Panc1 (cell line): Measurements from ENCODE around the gene HOXA10. TPM values are rescaled to one million over a fixed set of nuclear protein-coding genes. Genes with fewer than 3 reads are reported as not detected.

Experiments used
- ATAC-seq: fragments of 200-7000 bp; cut with Tn5 transposase; 2 replicates; pipeline ENCODE4 v1.9.1; 2020; ENCODE audit warnings: mild to moderate bottlenecking, moderate library complexity
- BruUV-seq: library from RNA; stranded (reverse); fragments of 400-500 nt; replicated peaks from 2 replicates; lab custom pipeline; 2021; lab: Mats Ljungman, UMichigan
- CTCF ChIA-PET: fragments of 300-600 bp; sonication (Branson Sonifier 250); formaldehyde crosslinking; loops from one replicate; lab custom pipeline; 2022; ENCODE audit warnings: antibody characterized with exemption; lab: Charles Lee
- POLR2A ChIA-PET: fragments of 300-600 bp; sonication (Branson Sonifier 250); formaldehyde crosslinking; loops from one replicate; lab custom pipeline; 2022; ENCODE audit warnings: antibody characterized with exemption; lab: Charles Lee
- DNase-seq: peaks from one replicate; pipeline ENCODE4 v3.0.0-alpha.2; 2010; ENCODE audit warnings: low read depth, low spot score
- H3K27ac ChIP-seq: 2 replicates; pipeline ENCODE4 v1.5.1; 2011; ENCODE audit warnings: mild to moderate bottlenecking, low read length, inconsistent platforms
- H3K27me3 ChIP-seq: fragments of 200-500 bp; sonication (Bioruptor generic); 2 replicates; pipeline ENCODE4 v1.6.0; 2014; ENCODE audit warnings: low read length, inconsistent platforms; ENCODE audit not compliant: control insufficient read depth, insufficient read depth
- H3K36me3 ChIP-seq: fragments of 200-500 bp; sonication (Bioruptor generic); 2 replicates; pipeline ENCODE4 v1.5.1; 2014; ENCODE audit warnings: inconsistent platforms, mild to moderate bottlenecking, low read length, moderate library complexity; ENCODE audit not compliant: control insufficient read depth, insufficient read depth
- H3K4me1 ChIP-seq: 2 replicates; pipeline ENCODE4 v1.5.1; 2011; ENCODE audit warnings: inconsistent platforms, mild to moderate bottlenecking, low read length, moderate library complexity; ENCODE audit not compliant: control insufficient read depth, insufficient read depth
- H3K4me3 ChIP-seq, 2 experiments: 2 replicates each; pipeline ENCODE4 v1.5.1; 2011 to 2012; ENCODE audit warnings: low read depth in 2 of 2, low read length in 2 of 2, mild to moderate bottlenecking in 2 of 2, inconsistent platforms in 1 of 2, moderate library complexity in 1 of 2
- H3K9me3 ChIP-seq: fragments of 200-500 bp; sonication (Bioruptor generic); 2 replicates; pipeline ENCODE4 v1.5.1; 2014; ENCODE audit warnings: low read depth, mild to moderate bottlenecking, inconsistent platforms, low read length, moderate library complexity; ENCODE audit not compliant: control insufficient read depth, insufficient read depth
- POLR2AphosphoS5 ChIP-seq: IDR thresholded peaks from 2 replicates; pipeline ENCODE4 v1.6.1; 2012; ENCODE audit warnings: mild to moderate bottlenecking, low read depth, low read length, moderate library complexity
- SIN3A ChIP-seq: IDR thresholded peaks from 2 replicates; pipeline ENCODE4 v1.6.1; 2012; ENCODE audit warnings: low read depth, mild to moderate bottlenecking, low read length, moderate library complexity, borderline replicate concordance; ENCODE audit not compliant: insufficient read depth
- TCF7L2 ChIP-seq: IDR thresholded peaks from 2 replicates; pipeline ENCODE4 v1.6.1; 2011; ENCODE audit warnings: mild to moderate bottlenecking, low read depth, low read length, inconsistent platforms
- in situ Hi-C: cut with HindIII; loops from 2 replicates; pipeline ENCODE4 v1.10.0; 2016; ENCODE audit warnings: low sequenced_read_pairs, low pct_unique_long_range_greater_than_20kb
- intact Hi-C: fragments of 100-400 bp; cut with micrococcal nuclease; formaldehyde crosslinking; loops from one replicate; pipeline ENCODE4 v1.10.0; 2022; ENCODE audit not compliant: unreplicated experiment
- total RNA-seq: library from RNA; stranded (reverse); gene quantifications from one replicate; pipeline ENCODE4 v1.2.1, GENCODE V29; 2021; ENCODE audit not compliant: unreplicated experiment
- TF ChIP-seq, protein P1 (sequence below), 2 experiments: IDR thresholded peaks; 2 replicates each; pipeline ENCODE4 v1.6.1; 2011 to 2012; ENCODE audit warnings: low read depth in 2 of 2, control low read depth in 1 of 2, low read length in 1 of 2, mild to moderate bottlenecking in 1 of 2, moderate library complexity in 1 of 2; ENCODE audit not compliant: insufficient read depth in 1 of 2
- TF ChIP-seq, protein P2 (sequence below): fragments of 450-650 bp; IDR thresholded peaks from 2 replicates; pipeline ENCODE4 v1.5.1; 2017; ENCODE audit warnings: mild to moderate bottlenecking

HOXA10 gene
- total RNA-seq, 1 experiment from 2014 or later, result 0.41 TPM

DNA sequence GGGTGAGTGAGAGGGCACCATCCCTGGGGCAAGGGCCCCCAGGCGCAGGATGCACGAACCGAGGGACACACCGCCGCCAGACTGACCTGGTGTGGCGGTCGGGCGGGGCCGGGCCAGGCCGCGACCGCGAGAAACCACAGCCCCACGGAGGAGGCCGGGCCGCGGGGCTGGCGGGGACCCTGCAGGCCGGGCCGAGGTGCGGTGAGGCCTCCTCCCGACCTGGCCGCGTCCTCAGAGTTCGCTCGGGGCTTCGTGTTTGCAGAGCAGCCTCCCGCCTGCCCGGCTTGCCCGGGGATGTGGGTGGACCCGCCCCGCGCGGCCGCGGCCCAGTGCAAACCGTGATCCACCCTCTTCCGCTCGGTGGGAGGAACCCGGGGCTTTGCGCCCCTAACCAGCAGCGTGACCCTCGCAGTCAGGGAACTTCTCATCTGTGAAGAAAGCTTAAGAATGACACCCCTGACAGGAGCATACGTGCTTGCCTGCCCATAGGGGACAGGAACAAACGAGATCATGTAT lies 46.4 kb upstream of the HOXA10 start:
- no peak for ATAC-seq
- POLR2A ChIA-PET, result no interaction called here
- in situ Hi-C loops, result no loop called here

GRCh38 chr7:27219821-27220220 lies 45.7 kb upstream of the HOXA10 start:
- in situ Hi-C loops, result no loop called here
- Histone ChIP-seq H3K27me3 (peaks cover 16% of the 10 kb centered on the region), H3K36me3 (no peaks in the 10 kb centered on the region), H3K4me3 (no peak overlapping the region), H3K4me1 (no peaks in the 10 kb centered on the region), H3K9me3 (no peaks in the 10 kb centered on the region), H3K27ac (no peak overlapping the region)
- BruUV-seq, result no TSS peak
- ChIA-PET CTCF (no interaction called here), POLR2A (no interaction called here)
- DNase-seq, result no peak
- no peak for ATAC-seq
- intact Hi-C loops, result loop anchor here (5.0 kb wide), 1 partner anchor 357 kb away; no protein-coding TSS in a partner anchor
- TF ChIP-seq TCF7L2, result no peak
- TF ChIP-seq, protein P1, sequence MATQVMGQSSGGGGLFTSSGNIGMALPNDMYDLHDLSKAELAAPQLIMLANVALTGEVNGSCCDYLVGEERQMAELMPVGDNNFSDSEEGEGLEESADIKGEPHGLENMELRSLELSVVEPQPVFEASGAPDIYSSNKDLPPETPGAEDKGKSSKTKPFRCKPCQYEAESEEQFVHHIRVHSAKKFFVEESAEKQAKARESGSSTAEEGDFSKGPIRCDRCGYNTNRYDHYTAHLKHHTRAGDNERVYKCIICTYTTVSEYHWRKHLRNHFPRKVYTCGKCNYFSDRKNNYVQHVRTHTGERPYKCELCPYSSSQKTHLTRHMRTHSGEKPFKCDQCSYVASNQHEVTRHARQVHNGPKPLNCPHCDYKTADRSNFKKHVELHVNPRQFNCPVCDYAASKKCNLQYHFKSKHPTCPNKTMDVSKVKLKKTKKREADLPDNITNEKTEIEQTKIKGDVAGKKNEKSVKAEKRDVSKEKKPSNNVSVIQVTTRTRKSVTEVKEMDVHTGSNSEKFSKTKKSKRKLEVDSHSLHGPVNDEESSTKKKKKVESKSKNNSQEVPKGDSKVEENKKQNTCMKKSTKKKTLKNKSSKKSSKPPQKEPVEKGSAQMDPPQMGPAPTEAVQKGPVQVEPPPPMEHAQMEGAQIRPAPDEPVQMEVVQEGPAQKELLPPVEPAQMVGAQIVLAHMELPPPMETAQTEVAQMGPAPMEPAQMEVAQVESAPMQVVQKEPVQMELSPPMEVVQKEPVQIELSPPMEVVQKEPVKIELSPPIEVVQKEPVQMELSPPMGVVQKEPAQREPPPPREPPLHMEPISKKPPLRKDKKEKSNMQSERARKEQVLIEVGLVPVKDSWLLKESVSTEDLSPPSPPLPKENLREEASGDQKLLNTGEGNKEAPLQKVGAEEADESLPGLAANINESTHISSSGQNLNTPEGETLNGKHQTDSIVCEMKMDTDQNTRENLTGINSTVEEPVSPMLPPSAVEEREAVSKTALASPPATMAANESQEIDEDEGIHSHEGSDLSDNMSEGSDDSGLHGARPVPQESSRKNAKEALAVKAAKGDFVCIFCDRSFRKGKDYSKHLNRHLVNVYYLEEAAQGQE (IDR thresholded peaks at IDR 0.05; ENCODE audit: insufficient read depth in 1 of 2, low read depth in 2 of 2, low read length in 1 of 2), result no peak
- TF ChIP-seq, protein P2, sequence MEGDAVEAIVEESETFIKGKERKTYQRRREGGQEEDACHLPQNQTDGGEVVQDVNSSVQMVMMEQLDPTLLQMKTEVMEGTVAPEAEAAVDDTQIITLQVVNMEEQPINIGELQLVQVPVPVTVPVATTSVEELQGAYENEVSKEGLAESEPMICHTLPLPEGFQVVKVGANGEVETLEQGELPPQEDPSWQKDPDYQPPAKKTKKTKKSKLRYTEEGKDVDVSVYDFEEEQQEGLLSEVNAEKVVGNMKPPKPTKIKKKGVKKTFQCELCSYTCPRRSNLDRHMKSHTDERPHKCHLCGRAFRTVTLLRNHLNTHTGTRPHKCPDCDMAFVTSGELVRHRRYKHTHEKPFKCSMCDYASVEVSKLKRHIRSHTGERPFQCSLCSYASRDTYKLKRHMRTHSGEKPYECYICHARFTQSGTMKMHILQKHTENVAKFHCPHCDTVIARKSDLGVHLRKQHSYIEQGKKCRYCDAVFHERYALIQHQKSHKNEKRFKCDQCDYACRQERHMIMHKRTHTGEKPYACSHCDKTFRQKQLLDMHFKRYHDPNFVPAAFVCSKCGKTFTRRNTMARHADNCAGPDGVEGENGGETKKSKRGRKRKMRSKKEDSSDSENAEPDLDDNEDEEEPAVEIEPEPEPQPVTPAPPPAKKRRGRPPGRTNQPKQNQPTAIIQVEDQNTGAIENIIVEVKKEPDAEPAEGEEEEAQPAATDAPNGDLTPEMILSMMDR, result no peak
- no peak for TF ChIP-seq SIN3A
- no peak for TF ChIP-seq POLR2AphosphoS5

More for the DNA sequence above, 46.4 kb upstream of the HOXA10 start:
- H3K4me3 ChIP-seq, result no peak overlapping the region
- H3K27ac ChIP-seq, result no peak overlapping the region
- BruUV-seq, result no TSS peak
- peaks cover 3% of the 10 kb centered on the region; the same call in 1 of the 2 replicates for H3K4me1 ChIP-seq
- intact Hi-C loops, result loop anchor here (5.0 kb wide), 1 partner anchor 357 kb away; no protein-coding TSS in a partner anchor
- no peak for TF ChIP-seq SIN3A
- TF ChIP-seq, protein P2, result no peak
- TF ChIP-seq, protein P1 (IDR thresholded peaks at IDR 0.05; ENCODE audit: insufficient read depth in 1 of 2, low read depth in 2 of 2, low read length in 1 of 2), result no peak
- TF ChIP-seq TCF7L2, result no peak
- TF ChIP-seq POLR2AphosphoS5, result no peak
- no peaks in the 10 kb centered on the region for H3K9me3 ChIP-seq
- CTCF ChIA-PET, result interaction anchor here (0.6 kb wide), 1 partner anchor 701 kb away, joined by 6 read pairs; no protein-coding TSS in a partner anchor
- DNase-seq, result no peak
- H3K27me3 ChIP-seq, result peaks cover 20% of the 10 kb centered on the region
- no peaks in the 10 kb centered on the region for H3K36me3 ChIP-seq
